SK-N-SH treated with all-trans-retinoic acid at 6 μM for 48 hours (cell line): ENCODE measurements around the gene ADAMTS9.

Source experiments
- ATAC-seq: fragments of 200-7000 bp; cut with Tn5 transposase; 3 replicates; pipeline ENCODE4 v1.9.1; 2020; ENCODE audit warnings: mild to moderate bottlenecking, moderate library complexity
- ARNTL ChIP-seq: fragments of 450-650 bp; formaldehyde crosslinking; IDR thresholded peaks from 2 replicates; pipeline ENCODE4 v1.5.0; 2020; ENCODE audit warnings: low read depth, mild to moderate bottlenecking, moderate library complexity, borderline replicate concordance
- BACH2 ChIP-seq: fragments of 250-450 bp; sonication (Bioruptor Pico); IDR thresholded peaks from 2 replicates; pipeline ENCODE4 v1.9.0; 2021; ENCODE audit warnings: mild to moderate bottlenecking, borderline replicate concordance
- CREB5 ChIP-seq: fragments of 250-450 bp; sonication (Bioruptor Pico); IDR thresholded peaks from 2 replicates; pipeline ENCODE4 v1.5.1; 2020; ENCODE audit warnings: low read depth, mild to moderate bottlenecking, moderate library complexity
- CSDC2 ChIP-seq: fragments of 250-450 bp; sonication (Bioruptor Pico); IDR thresholded peaks from 2 replicates; pipeline ENCODE4 v1.5.0; 2020; ENCODE audit warnings: mild to moderate bottlenecking, moderate library complexity
- CSRNP3 ChIP-seq: fragments of 250-450 bp; sonication (Bioruptor Pico); IDR thresholded peaks from 2 replicates; pipeline ENCODE4 v1.5.1; 2021; ENCODE audit warnings: mild to moderate bottlenecking, moderate library complexity
- ESRRG ChIP-seq: fragments of 250-450 bp; sonication (Bioruptor Pico); IDR thresholded peaks from 2 replicates; pipeline ENCODE4 v1.6.1; 2021; ENCODE audit warnings: mild to moderate bottlenecking
- GLIS3 ChIP-seq: fragments of 250-450 bp; sonication (Bioruptor Pico); IDR thresholded peaks from 2 replicates; pipeline ENCODE4 v1.5.0; 2020; ENCODE audit warnings: mild to moderate bottlenecking, moderate library complexity
- ISL1 ChIP-seq: fragments of 250-450 bp; sonication (Bioruptor Pico); IDR thresholded peaks from 2 replicates; pipeline ENCODE4 v2.1.2; 2022; ENCODE audit warnings: mild to moderate bottlenecking, moderate library complexity
- OSR1 ChIP-seq: fragments of 250-450 bp; sonication (Bioruptor Pico); IDR thresholded peaks from 2 replicates; pipeline ENCODE4 v1.8.0; 2022; ENCODE audit warnings: moderate library complexity, mild to moderate bottlenecking, inconsistent platforms
- PATZ1 ChIP-seq: fragments of 250-450 bp; sonication (Bioruptor Pico); IDR thresholded peaks from 2 replicates; pipeline ENCODE4 v1.8.0; 2020; ENCODE audit warnings: mild to moderate bottlenecking, moderate library complexity, borderline replicate concordance
- POU6F1 ChIP-seq: fragments of 250-450 bp; sonication (Bioruptor Pico); IDR thresholded peaks from 2 replicates; pipeline ENCODE4 v1.8.0; 2021; ENCODE audit warnings: low read depth, mild to moderate bottlenecking, moderate library complexity, borderline replicate concordance
- PPARA ChIP-seq: fragments of 250-450 bp; sonication (Bioruptor Pico); IDR thresholded peaks from 2 replicates; pipeline ENCODE4 v1.5.0; 2020; ENCODE audit warnings: mild to moderate bottlenecking, borderline replicate concordance
- RARB ChIP-seq: fragments of 250-450 bp; sonication (Bioruptor Pico); IDR thresholded peaks from 2 replicates; pipeline ENCODE4 v1.8.0; 2021; ENCODE audit warnings: mild to moderate bottlenecking, moderate library complexity
- SNAI2 ChIP-seq: fragments of 250-450 bp; sonication (Bioruptor Pico); IDR thresholded peaks from 2 replicates; pipeline ENCODE4 v1.5.0; 2020; ENCODE audit warnings: mild to moderate bottlenecking, moderate library complexity
- TCF4 ChIP-seq: fragments of 250-450 bp; sonication (Bioruptor Pico); IDR thresholded peaks from 2 replicates; pipeline ENCODE4 v1.8.0; 2021; ENCODE audit warnings: mild to moderate bottlenecking, moderate library complexity, borderline replicate concordance
- TOX ChIP-seq: fragments of 250-450 bp; sonication (Bioruptor Pico); IDR thresholded peaks from 2 replicates; pipeline ENCODE4 v1.8.0; 2021; ENCODE audit warnings: mild to moderate bottlenecking, moderate library complexity, borderline replicate concordance
- TSHZ2 ChIP-seq: fragments of 250-450 bp; sonication (Bioruptor Pico); IDR thresholded peaks from 2 replicates; pipeline ENCODE4 v1.5.0; 2020; ENCODE audit warnings: mild to moderate bottlenecking, moderate library complexity
- ZC3H10 ChIP-seq: fragments of 250-450 bp; sonication (Bioruptor Pico); IDR thresholded peaks from 2 replicates; pipeline ENCODE4 v1.5.1; 2021; ENCODE audit warnings: mild to moderate bottlenecking, moderate library complexity
- ZFP3 ChIP-seq: fragments of 250-450 bp; sonication (Bioruptor Pico); IDR thresholded peaks from 2 replicates; pipeline ENCODE4 v1.5.0; 2020; ENCODE audit warnings: mild to moderate bottlenecking, moderate library complexity
- ZFP30 ChIP-seq: fragments of 450-650 bp; formaldehyde crosslinking; IDR thresholded peaks from 2 replicates; pipeline ENCODE4 v1.5.0; 2022; ENCODE audit warnings: mild to moderate bottlenecking, moderate library complexity
- ZNF565 ChIP-seq: fragments of 450-650 bp; formaldehyde crosslinking; conservative IDR thresholded peaks from 2 replicates; pipeline ENCODE4 v1.5.0; 2020; ENCODE audit warnings: low read depth, mild to moderate bottlenecking, moderate library complexity
- ZNF70 ChIP-seq: fragments of 450-650 bp; formaldehyde crosslinking; IDR thresholded peaks from 2 replicates; pipeline ENCODE4 v1.5.0; 2020; ENCODE audit warnings: mild to moderate bottlenecking, moderate library complexity
- ZNF8 ChIP-seq: fragments of 450-650 bp; formaldehyde crosslinking; IDR thresholded peaks from 2 replicates; pipeline ENCODE4 v1.5.0; 2020; ENCODE audit warnings: mild to moderate bottlenecking, moderate library complexity

Gene ADAMTS9

GRCh38 chr3:64563751-64564150, 124.0 kb downstream of the ADAMTS9 start:
- ATAC-seq, result no peak
- TF ChIP-seq ZNF8 (CRISPR knock-in tag) (no peak), GLIS3 (CRISPR knock-in tag) (no peak), ZNF565 (CRISPR knock-in tag) (no peak), POU6F1 (CRISPR knock-in tag) (no peak), PPARA (CRISPR knock-in tag) (no peak), ZFP30 (CRISPR knock-in tag) (no peak), ESRRG (CRISPR knock-in tag) (no peak), SNAI2 (CRISPR knock-in tag) (no peak), ZFP3 (CRISPR knock-in tag) (no peak)

- TF ChIP-seq ZC3H10 (no peak), PPARA (CRISPR knock-in tag) (no peak), ZFP30 (CRISPR knock-in tag) (no peak), ESRRG (CRISPR knock-in tag) (no peak), ARNTL (no peak), CSRNP3 (CRISPR knock-in tag) (no peak), CSDC2 (CRISPR knock-in tag) (no peak), TSHZ2 (CRISPR knock-in tag) (no peak), RARB (CRISPR knock-in tag) (no peak), ZNF70 (no peak), GLIS3 (CRISPR knock-in tag) (no peak), TOX (CRISPR knock-in tag) (no peak), ISL1 (CRISPR knock-in tag) (no peak), PATZ1 (CRISPR knock-in tag) (no peak), TCF4 (CRISPR knock-in tag) (no peak), OSR1 (CRISPR knock-in tag) (no peak), CREB5 (CRISPR knock-in tag) (no peak)
- ATAC-seq, result no peak
Observed at GRCh38 chr3:64561868-64562267, 125.9 kb downstream of the ADAMTS9 start.

- no peak for ATAC-seq
- TF ChIP-seq ISL1 (CRISPR knock-in tag) (no peak), ZFP30 (CRISPR knock-in tag) (no peak), POU6F1 (CRISPR knock-in tag) (no peak), RARB (CRISPR knock-in tag) (no peak), ESRRG (CRISPR knock-in tag) (no peak), CSDC2 (CRISPR knock-in tag) (no peak), TOX (CRISPR knock-in tag) (no peak), ZNF565 (CRISPR knock-in tag) (no peak), SNAI2 (CRISPR knock-in tag) (no peak), CSRNP3 (CRISPR knock-in tag) (no peak), BACH2 (no peak), PPARA (CRISPR knock-in tag) (no peak), CREB5 (CRISPR knock-in tag) (no peak)
Observed at GRCh38 chr3:64561325-64561843, 126.4 kb downstream of the ADAMTS9 start.
